Neural progenitor cell (in vitro differentiated cells): Measurements from ENCODE around the gene KIFC3.

Experiments
- CTCF ChIP-seq: fragments of 200-600 bp; sonication (generic); IDR thresholded peaks from 2 replicates; pipeline ENCODE4 v1.5.1; 2017; ENCODE audit warnings: antibody characterized with exemption, mild to moderate bottlenecking
- EZH2 ChIP-seq: fragments of 200-600 bp; sonication (generic); IDR thresholded peaks from 2 replicates; pipeline ENCODE4 v1.6.1; 2017; ENCODE audit warnings: antibody characterized with exemption, mild to moderate bottlenecking, moderate library complexity
- EZH2phosphoT487 ChIP-seq: fragments of 200-600 bp; sonication (generic); IDR thresholded peaks from 2 replicates; pipeline ENCODE4 v1.6.1; 2017; ENCODE audit warnings: antibody characterized with exemption

GRCh38 chr16:57842601-57843000 is 40.3 kb upstream of the KIFC3 start:
- TF ChIP-seq CTCF (no peak), EZH2phosphoT487 (no peak), EZH2 (no peak)
